Panc1 (cell line): ENCODE measurements around the gene SPRYD4.

Experiments used
- CTCF ChIP-seq: fragments of 450-650 bp; IDR thresholded peaks from 2 replicates; pipeline ENCODE4 v1.5.1; 2017; ENCODE audit warnings: mild to moderate bottlenecking
- POLR2AphosphoS5 ChIP-seq: IDR thresholded peaks from 2 replicates; pipeline ENCODE4 v1.6.1; 2012; ENCODE audit warnings: mild to moderate bottlenecking, low read depth, low read length, moderate library complexity
- REST ChIP-seq, 2 experiments: IDR thresholded peaks; 2 replicates each; pipeline ENCODE4 v1.6.1; 2011 to 2012; ENCODE audit warnings: low read depth in 2 of 2, control low read depth in 1 of 2, low read length in 1 of 2, mild to moderate bottlenecking in 1 of 2, moderate library complexity in 1 of 2; ENCODE audit not compliant: insufficient read depth in 1 of 2

GRCh38 chr12:56462565-56462964 lies 5.8 kb upstream of the SPRYD4 start:
- TF ChIP-seq CTCF: no peak
- TF ChIP-seq POLR2AphosphoS5: no peak
- TF ChIP-seq REST (IDR thresholded peaks at IDR 0.05; ENCODE audit: insufficient read depth in 1 of 2, low read depth in 2 of 2, low read length in 1 of 2): no peak
